HG03095 (cell line): ENCODE results near the gene CHMP6.

Source experiments
- ATAC-seq: cut with Tn5 transposase; IDR thresholded peaks from one replicate; pipeline ENCODE4 v1.9.1; 2021; ENCODE audit warnings: moderate library complexity; ENCODE audit not compliant: unreplicated experiment

CHMP6 gene

GRCh38 chr17:80992077-80992947, 671 bp downstream of the CHMP6 start:
- no peak for ATAC-seq

DNA sequence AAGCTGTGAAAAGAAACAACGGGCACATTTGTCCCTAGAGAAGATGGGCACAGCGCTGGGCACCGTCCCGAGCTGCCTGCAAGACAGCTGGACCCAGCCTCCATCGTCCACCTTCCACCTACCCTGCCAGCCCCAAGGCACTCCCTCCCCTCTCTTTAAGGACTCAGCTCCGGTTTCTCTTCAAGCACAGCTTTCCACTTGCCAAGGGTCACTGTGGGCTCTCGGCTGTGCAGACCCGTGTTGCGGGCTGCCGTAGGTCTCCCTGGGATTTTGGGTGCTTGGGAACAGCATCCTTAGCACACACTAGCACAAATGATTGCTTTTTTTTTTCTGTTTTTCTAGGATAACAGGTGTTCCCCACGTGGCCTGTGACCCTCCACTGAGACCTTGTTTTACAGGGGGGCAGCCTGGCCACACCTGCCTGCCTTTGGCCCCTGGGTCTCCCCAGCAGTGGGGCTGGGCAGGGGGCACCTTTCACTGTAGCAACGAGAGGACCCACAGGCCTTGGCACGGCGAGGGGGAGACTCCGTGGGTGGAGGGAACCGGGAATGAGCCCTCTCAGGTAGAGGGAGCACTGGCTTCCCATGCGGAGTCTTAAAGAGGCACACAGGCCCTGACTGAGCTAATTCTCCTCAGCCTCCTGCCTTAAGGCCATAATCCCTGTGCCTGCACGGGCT, 1.4 kb downstream of the CHMP6 start:
- no peak for ATAC-seq

GRCh38 chr17:80995131-80995530, 3.5 kb downstream of the CHMP6 start:
- ATAC-seq, result no peak

GRCh38 chr17:80996422-80997305, 5.0 kb downstream of the CHMP6 start:
- no peak for ATAC-seq

GRCh38 chr17:80997424-80998117, 5.9 kb downstream of the CHMP6 start:
- ATAC-seq, result no peak

- no peak for ATAC-seq
These were observed 6.6 kb downstream of the CHMP6 start for GRCh38 chr17:80998118-80998747.

- no peak for ATAC-seq
These were observed 7.3 kb downstream of the CHMP6 start for GRCh38 chr17:80998748-80999535.

DNA sequence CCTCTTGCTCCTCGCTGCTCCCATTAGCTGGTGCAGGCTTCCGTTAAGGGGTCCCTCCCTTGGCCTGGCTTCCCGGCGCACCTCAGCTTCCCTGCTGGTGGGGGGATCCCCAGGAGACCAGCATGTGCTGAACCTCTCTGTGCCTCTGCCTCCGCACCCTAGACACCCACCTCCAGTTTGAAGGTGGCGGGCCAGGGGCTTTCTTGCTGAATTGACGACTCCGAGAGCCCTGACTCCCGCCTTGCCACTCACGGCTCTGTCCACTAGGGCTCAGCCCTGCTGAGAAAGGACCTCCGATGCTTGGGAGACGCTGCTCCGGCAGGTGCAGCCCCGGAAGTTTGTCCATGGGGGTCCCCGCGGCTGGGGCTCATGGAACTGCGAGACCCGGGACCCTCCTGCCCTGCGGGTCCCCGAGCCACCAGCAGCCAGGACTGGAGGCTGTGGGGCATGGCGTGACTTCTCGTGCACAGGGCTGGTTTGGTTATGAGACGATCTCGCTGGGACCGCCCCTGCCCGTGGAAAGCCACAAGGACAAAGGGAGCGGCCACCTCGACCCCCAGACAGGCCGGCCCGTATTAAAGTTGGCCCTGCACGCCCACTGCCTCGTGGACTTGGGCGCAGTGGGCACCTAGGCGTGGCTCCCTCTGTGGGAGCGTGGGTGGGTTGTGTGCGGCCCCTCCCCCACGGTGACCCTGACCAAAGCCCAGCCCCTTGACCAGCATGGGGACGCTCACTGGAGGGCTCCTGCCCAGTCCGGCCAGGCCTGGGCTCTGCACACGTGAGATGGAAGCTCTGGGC, 8.1 kb downstream of the CHMP6 start:
- ATAC-seq, result no peak

DNA sequence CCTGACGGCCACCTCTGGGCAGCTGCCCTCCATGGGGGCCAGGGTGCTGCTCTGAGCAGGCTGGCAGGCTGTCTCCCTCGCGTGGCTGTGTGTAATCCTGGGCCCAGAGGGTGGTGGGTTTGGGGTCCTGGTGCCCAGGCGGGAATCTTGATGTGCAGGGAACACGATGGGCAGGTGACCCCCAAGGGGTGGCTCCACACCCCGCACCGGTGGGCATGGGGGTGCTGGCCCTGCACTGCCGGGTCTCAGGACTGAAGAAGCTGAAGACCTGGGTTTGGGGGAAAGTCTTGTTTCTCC, 8.6 kb downstream of the CHMP6 start:
- no peak for ATAC-seq

- ATAC-seq, result no peak
These were observed 9.2 kb downstream of the CHMP6 start for GRCh38 chr17:81000631-81001357.

- ATAC-seq, result no peak
These were observed 10.4 kb downstream of the CHMP6 start for GRCh38 chr17:81002013-81002384.

DNA sequence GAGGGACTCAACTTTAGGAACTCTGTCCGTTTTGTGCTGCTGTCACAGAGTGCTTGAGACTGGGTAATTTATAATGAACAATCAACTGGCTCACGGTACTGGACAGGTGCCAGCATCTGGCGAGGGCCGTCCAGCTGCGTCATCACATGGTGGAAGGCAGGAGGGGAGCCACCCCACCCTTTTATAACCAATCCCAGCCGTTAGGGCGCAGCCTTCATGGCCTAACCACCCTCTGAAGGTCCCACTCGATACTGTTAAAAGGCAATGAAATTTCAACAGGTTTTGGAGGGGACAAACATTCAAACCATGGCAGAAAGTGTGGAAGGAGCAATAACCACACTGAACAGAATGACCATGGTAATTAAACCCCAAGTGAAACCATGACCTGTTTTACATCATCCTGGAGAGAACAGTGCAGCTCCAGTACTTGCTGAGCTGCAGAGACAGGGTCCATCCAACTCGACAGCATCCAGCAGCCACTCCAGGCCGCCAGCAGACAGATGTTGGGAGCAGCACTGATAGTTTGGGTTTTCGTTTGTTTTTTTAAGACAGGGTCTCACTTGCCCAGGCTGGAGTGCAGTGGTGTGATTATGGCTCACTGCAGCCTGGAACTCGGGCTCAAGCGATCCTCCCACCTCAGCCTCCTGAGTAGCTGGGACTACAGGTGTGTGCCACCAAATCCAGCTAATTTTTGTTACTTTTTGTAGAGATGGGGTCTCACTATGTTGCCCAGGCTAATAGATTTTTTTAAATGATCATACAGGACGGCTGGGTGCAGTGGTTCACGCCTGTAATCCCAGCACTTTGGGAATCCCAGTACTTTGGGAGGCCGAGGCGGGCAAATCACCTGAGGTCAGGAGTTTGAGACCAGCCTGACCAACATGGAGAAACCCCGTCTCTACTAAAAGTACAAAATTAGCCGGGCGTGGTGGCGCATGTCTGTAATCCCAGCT, 11.0 kb downstream of the CHMP6 start:
- ATAC-seq, result no peak

- ATAC-seq, result no peak
These were observed 12.3 kb downstream of the CHMP6 start for GRCh38 chr17:81003711-81004475.

- ATAC-seq, result no peak
These were observed 15.2 kb downstream of the CHMP6 start for GRCh38 chr17:81006891-81007290.

GRCh38 chr17:81008140-81008539, 16.5 kb downstream of the CHMP6 start:
- no peak for ATAC-seq

DNA sequence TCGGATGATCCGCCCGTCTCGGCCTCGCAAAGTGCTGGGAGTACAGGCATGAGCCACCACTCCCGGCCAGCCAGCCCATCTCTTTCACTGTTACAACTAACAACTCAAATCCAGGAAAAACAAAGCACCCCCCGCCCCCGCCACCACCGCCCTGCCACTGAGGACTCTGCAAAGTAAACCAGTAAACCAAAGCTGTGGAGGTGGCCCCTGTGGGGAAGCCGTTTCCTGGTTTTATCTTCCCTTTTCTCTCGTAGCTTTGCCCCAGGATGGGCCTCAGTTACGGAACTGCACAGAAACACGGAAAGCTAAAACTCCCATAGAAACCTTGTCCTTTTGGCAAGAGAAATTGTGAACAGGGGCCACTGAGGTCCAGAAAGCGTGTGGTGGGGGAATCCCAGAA, 17.5 kb downstream of the CHMP6 start:
- ATAC-seq, result no peak
